ENCODE measurements around the gene RERE.

Gene RERE

DNA sequence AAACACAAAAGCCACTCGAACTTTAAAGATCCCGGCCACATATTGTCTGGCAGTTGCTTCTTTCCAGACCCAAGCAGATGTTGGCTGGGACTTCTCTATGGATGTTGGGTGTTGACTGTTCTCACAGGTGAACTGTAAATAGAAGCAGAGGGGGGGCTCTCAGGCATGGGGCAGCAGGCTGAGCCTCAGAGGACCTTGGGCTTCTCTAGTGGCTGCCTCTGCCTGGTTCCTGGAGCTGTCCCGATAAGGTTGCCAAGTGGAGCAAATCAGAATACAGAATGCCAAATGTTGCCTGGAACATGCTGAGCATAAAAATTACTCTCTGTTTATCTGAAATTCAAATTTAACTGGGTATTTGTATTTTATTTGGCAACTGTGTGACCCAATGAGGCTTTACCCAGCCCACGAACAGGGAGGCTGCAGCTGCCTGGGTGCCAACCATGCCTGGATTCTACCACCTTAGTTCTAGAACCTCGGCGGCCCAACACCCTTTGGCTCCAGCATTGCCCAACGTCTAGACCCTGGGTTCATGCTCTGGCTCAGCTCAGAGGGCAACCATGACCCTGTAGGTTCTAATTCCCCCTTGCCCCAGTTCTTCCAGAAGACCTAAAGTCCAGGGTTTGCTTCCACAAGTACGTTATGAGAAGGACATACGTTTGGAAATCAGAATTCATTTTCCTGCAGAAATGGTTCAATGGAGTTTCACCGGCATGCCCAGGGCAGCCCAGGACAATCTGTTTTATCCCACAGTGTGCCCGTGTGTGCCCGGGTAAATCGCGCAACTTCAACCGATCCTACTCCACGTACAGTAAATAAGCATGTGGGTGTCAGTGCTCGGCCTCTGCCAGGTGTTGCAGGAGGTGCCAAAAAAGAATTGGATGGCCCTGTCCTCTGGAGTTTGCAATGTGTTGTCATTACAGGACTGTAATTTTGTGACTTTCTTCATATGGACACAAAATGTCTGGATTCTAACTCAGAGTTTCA, 504.9 kb downstream of the RERE start:
- no peak for DNase-seq

DNA sequence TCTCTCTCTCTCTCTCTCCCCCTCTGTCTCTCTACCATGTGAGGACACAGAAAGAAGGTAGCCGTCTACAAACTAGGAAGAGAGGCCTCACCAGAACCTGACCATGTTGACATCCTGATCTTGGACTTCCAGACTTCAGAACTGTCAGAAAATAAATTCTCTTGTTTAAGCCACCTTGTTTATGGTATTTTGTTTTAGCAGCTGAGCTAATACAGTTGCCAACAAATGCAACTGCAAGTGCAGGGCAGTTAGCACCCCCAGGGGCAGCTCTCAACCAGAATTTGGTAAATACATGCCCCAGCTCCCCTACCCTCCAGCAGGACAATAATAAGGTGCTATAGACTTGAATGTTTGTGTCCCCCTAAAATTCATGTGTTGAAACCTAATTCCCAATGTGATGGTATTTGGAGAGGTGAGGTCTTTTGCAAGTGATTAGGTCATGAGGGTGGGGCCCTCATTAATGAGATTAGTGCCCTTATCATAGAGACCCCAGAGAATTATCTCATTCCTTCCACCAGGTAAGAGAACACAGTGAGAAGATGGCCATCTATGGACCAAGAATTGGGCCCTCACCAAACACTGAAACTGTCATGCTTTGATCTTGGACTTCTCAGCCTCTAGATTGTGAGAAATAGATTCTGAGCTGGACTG, 506.2 kb downstream of the RERE start:
- no peak for DNase-seq

DNA sequence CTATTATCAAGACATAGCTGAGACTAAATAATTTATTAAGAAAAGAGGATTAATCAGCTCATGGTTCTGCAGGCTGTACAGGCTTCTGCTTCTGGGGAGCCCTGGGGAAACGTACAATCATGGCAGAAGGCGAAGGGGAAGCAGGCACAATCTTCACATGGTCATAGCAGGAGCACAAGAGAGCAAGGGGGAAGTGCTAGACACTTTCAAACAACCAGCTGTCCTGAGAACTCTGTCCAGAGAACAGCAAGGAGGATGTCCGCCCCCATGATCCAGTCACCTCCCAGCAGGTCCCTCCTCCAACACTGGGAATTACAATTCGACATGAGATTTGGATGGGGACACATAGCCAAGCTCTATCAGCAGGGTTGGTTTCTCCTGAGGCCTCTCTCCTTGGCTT, 509.8 kb downstream of the RERE start:
- DNase-seq, result no peak

DNA sequence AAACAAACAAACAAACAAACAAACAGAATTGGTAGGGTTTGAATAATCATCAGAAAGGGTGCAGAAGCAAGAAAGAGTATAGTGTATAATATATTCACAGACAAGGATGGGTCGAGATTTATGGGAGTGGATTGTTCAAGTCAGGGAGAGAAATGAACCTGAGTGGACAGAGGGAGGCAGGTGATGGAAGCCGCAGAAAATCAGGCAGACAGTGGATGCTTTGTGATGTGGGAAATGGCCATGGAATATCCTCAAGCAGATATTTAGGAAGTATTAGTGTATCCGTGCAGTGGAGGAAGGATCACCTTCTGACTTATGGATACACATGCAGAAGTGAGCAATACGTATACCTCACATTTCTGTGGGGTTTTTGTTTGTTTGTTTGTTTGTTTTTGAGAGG, 513.6 kb downstream of the RERE start:
- DNase-seq, result no peak

DNA sequence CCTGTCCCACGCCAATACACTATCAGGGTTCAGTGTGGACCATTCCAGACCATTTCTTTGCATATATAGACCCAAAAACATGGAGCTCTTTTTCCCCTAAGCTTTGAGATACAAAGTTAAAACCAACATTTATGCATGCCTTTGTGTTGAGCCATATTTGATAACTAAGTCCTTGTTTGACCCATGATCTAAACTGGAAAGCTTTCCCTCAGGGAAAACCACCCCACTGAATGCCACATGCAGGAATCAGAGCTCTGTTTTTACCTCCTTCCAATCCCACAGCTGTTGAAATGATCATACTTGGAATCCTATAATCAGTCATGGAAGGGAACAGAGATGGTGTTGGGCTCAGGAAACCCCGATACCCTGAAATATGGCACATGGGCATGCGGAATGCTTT, 514.3 kb downstream of the RERE start:
- no peak for DNase-seq

All from CD4-positive, alpha-beta T cell treated with Interleukin-15 for 1 hour (primary cell).